ENCODE measurements around the gene ARCN1.
"Not testable (repeated sequence)": the region's sequence is repeated elsewhere in the genome, so short reads cannot be mapped to it uniquely, and the experiment has no call there.

The ARCN1 gene

DNA sequence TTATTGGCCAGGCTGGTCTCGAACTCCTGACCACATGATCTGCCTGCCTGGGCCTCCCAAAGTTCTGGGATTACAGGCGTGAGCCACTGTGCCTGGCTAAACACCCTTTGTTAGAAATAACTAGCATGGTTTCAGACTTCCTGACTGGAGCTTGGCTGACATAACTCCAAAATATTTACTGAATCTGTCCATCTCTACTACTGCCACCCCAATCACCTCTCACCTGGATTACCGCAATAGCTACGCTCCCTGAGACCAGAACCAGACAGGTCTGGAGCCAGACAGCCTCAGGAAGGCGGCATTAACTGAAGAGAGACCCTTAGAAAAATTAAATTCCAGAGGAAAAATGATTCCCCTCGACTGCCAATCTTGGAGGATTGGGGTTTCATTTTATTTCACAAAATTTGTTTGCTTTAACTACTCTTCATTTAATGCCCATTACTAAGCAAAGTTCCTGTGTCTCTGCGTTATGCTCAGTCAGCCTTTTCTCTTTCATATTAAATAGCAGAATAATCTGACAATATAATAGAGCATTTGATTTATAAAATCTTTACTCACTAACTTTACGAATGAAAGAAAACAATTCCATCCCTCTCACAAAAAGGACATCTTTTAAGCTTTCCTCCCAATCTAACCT is 28.1 kb upstream of the ARCN1 start:
- DNase-seq (ENCODE audit: low read depth in 2 of 2), result no peak

DNA sequence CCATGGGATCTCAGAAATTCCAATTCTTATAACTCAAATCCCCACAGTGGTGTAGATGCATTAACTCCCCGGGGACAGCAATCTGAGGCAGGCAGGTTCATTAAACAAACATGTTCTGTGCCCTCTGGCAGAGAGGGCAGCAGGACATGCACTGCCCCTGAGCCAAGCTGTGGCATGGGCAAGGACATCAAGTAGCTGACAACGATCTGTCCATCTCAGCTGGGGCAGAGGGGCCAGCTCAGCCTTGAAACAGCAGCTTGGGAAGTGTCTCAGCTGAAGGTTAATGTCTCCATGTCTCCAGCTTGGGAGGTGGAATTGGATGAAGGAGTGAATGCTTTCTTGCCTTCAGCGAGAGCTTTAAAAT is 27.6 kb upstream of the ARCN1 start:
- no peak for DNase-seq (ENCODE audit: low read depth in 2 of 2)

DNA sequence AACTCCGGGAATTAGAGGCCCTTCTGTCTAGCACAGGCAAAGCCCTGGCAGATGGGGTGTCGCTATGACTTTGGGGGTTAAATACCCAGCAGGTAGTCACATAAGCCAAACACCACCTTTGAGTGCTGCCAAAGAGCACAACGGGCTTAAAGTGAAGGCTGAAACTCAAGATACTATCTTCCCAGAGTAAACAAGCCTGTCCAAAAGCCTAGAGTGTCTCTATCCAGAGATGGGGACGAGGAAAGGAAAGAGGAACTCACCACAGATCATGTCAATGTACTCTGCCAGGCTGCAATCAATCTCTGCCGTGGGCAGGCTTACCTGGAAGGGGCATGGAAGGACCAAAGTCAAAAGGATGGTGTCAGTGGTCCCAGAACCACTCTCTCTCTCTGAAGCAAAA is 26.7 kb upstream of the ARCN1 start:
- no peak for DNase-seq (ENCODE audit: low read depth in 2 of 2)

DNA sequence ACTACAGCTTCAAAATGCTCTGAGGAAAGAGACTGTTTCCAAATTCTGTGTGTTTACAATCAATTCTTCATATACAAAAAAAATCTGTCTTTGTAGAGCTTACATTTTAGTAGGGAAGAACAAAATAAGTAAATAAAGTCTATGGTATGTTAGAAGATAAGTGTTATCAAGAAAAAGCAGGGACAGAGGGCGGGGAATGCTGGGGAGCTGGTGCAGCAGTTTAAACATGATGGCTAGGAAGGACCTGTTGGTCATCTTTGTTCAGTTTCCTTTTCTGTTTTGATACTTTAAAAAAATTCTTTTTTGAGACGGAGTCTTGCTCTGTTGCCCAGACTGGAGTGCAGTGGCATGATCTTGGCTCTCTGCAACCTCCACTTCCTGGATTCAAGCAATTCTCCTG is 25.1 kb upstream of the ARCN1 start:
- no peak for DNase-seq (ENCODE audit: low read depth in 2 of 2)

DNA sequence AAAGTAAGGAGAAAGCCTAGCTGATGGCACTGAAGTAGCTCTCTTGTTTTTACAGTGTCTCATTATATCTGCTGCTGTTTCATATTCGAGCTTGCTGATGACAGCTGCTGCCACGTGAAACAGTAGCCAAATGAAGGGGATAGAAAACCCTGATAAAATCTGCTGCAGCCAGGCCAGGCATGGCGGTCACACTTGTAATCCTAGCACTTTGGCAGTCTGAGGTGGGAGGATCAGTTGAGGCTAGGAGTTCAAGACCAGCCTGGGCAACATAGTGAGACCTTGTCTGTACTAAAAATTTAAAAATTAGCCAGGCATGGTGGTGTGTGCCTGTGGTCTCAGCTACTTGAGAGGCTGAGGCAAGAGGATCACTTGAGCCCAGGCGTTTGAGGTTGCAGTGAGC is 19.9 kb upstream of the ARCN1 start:
- no peak for DNase-seq (ENCODE audit: low read depth in 2 of 2)

DNA sequence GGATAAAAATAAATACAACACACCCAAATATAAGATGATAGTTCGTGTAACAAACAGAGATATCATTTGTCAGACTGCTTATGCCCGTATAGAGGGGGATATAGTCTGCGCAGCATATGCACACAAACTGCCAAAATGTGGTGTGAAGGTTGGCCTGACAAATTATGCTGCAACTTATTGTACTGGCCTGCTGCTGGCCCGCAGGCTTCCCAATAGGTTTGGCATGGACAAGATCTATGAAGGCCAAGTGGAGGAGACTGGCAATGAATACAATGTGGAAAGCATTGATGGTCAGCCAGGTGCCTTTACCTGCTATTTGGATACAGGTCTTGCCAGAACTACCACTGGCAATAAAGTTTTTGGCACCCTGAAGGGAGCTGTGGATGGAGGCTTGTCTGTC is 11.4 kb upstream of the ARCN1 start:
- DNase-seq (ENCODE audit: low read depth in 2 of 2), result no peak

DNA sequence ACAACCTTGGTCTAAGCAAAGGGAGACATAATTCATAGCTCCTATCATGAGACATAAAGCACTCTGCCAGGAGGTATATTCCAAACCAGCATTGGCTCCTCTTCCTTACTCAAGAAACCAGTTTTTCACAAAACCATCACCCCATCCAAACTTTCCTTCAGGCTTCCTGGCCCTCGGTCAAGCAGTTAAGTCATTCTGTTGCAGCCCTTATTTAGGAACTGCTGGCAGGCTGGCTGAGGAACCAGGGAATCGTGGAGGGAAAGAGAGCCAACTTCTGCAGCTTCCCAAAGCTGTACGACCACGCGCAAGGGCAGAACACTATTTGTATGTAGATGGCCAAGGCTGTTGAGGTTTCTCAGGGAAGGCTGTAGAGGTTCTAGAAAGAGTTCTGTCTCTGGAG is 7.2 kb upstream of the ARCN1 start:
- no peak for DNase-seq (ENCODE audit: low read depth in 2 of 2)

DNA sequence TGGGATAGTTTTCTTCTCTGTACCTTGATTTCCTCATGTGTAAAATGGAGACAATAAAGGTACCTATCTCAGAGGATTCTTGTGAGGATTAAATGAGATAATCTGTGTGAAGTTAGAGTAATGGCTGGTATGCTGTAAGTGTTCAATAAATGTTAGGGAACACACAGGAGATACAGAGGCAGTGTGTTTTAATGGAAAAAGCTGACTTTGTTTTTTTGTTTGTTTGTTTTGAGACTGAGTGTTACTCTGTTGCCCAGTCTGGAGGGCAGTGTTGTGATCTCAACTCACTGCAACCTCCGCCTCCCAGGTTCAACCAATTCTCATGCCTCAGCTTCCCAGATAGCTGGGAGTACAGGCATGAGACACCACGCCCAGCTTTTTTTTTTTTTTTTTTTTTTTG is 2.5 kb upstream of the ARCN1 start:
- no peak for DNase-seq (ENCODE audit: low read depth in 2 of 2)

DNA sequence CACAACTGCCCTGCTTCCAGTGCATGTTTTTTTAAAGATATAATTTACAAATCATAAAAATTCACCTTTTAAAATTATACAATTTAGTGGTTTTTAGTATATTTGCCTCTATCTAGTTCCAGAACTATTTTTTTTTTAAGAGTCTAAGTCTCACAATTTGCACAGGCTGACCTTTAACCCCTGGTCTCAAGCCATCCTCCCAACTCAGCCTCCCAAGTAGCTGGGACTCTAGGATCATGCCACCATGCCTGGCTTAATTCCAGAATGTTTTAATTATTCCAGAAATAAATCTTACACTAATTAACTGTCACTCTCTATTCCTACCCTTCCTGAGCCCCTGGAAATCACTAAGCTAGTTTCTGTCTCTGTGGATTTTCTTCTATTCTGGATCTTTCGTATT is 1.4 kb upstream of the ARCN1 start:
- DNase-seq (ENCODE audit: low read depth in 2 of 2), result no peak

DNA sequence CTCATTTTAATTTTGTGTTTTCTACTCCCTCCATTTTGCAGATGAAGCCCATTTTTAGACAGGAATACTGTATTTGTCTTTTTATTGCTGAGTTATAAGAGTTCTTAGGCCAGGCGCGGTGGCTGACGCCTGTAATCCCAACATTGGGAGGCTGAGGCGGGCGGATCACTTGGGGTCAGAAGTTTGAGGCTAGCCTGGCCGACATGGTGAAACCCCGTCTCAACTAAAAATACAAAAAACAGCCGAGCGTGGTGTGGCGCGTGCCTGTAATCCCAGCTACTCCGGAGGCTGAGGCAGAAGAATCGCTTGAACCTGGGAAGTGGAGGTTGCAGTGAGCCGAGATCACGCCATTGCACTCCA is 528 bp upstream of the ARCN1 start:
- DNase-seq (ENCODE audit: low read depth in 2 of 2), result not testable (repeated sequence)

DNA sequence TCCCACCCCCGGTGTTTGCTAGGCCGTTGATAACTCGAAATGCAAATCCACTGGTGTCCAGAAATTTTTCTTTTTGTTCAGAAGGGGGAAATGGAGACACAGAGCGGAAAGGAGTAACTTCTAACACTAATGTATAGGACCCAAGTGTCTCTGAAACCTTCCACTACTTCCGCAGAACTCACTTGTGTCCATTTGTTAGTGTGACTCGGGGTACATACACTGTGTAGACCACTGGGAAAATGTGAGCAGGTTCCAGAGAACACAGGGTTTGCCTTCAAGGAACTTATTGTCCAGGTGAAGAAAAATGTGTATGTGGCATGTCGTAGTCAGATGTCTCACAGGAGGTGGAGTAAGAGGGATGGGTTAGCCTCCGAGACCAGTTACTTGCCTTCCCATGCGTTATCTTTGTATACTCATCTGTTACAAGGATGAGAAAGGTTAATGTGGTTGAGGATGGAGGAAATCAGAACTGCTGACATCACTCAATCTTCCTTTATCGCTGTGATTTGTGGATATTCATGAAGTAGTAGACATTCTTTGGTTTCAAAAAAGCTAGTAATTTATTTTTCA is 857 bp downstream of the ARCN1 start:
- no peak for DNase-seq (ENCODE audit: low read depth in 2 of 2)

DNA sequence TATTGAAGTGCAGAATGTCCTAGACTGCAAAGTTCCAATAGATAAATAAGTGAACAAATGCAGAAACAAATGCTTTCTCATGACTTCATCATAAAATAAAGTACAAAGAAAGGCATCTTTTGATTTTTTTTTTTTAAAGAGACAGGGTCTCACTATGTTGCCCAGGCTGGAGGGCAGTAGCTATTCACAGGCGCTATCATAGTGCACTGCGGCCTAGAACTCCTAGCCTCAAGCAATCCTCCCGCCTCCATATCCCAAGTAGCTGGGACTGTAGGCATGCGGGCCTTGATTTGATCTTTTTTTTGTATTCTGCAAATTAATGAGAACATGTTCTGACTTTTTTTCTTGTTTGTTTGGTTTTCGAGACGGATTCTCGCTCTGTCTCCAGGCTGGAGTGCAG is 2.4 kb downstream of the ARCN1 start:
- no peak for DNase-seq (ENCODE audit: low read depth in 2 of 2)

DNA sequence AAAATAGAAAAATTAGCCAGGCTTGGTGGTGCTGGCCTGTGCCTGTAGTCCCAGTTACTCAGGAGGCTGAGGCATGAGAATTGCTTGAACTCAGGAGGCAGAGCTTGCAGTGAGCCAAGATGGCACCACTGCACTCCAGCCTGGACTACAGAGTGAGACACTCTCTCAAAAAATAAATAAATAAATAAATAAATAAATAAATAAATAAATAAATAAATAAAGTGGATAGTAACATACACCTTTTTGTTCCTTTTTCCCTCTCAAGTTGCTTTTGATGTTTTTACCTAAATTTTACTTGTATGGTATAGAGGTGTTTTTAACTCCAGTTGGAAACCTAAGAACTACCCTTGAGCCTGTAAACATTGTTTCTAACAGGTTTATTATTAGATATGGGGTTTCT is 5.8 kb downstream of the ARCN1 start:
- not testable (repeated sequence) for DNase-seq (ENCODE audit: low read depth in 2 of 2)

DNA sequence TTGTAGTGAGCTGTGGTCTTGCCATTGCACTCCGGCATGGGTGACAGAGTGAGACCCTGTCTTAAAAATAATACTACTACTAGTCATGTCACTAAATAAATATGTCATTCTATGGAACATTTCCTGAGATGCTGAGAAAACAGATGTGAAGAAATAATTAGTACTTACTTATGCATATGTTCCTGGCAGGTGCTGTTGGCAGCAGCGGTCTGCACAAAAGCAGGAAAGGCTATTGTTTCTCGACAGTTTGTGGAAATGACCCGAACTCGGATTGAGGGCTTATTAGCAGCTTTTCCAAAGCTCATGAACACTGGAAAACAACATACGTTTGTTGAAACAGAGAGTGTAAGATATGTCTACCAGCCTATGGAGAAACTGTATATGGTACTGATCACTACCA is 8.8 kb downstream of the ARCN1 start:
- no peak for DNase-seq (ENCODE audit: low read depth in 2 of 2)

DNA sequence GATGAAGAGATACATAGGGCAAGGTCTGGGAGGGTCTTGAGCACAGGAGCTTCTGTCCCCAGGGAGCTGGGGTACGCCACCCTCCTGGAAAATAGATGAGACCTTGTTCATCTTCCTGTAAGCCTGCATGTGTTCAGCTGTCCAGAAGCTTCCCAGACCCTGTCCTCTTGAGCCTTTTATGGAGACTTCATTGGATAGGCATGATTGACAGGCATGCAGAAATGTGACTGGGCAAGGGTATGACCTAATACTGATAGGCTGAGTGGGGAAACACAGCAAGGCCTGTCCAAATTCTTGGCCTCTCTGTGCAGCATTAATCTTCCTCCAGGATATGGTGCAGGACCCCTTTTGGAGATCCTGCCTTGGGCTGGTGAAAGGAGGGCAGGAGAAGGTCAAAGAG is 15.7 kb downstream of the ARCN1 start:
- DNase-seq (ENCODE audit: low read depth in 2 of 2), result no peak

DNA sequence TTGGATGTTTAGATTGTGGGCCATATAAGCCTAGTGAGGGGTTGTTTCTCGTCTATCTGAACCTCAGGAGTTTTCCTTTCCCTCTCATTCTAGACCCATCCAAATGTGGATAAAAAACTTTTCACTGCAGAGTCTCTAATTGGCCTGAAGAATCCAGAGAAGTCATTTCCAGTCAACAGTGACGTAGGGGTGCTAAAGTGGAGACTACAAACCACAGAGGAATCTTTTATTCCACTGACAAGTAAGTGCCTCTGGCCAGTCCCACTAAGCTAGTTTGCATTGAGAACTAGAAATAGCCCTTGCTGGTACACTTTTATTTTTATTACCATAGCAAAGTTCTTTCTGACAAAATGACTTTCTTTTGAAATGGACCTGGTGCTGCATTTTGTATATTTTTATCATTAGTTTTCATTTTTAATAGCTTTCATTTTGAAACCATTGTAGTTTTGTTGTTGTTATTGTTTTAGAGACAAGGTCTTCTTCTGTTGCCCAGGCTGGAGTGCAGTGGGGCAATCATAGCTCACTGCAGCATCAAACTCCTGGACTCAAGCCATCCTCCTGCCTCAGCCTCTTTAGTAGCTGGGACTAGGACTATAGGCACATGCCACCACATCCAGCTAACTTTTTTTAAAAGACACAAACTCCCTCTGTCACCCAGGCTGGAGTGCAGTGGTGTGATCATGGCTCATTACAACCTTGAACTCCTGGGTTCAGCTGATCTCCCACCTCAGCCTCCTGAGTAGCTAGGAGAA is 20.6 kb downstream of the ARCN1 start:
- DNase-seq (ENCODE audit: low read depth in 2 of 2), result no peak

DNA sequence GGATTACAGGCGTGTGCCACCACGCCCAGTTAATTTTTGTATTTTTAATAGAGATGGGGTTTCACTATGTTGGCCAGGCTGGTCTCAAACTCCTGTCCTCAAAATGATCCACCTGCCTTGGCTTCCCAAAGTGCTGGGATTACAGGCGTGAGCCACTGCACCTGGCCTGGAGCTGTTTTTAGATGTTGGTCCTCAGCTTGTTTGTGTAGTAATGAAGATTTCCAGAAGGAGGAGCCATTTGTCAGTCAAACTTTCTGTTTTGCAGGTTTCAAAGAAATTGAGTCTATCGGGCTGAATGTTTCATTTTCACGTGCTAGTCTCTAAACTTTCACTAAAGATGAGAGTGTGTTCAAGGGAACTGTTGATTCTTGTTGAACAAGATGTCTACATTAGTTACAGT is 22.8 kb downstream of the ARCN1 start:
- DNase-seq (ENCODE audit: low read depth in 2 of 2), result not testable (repeated sequence)

DNA sequence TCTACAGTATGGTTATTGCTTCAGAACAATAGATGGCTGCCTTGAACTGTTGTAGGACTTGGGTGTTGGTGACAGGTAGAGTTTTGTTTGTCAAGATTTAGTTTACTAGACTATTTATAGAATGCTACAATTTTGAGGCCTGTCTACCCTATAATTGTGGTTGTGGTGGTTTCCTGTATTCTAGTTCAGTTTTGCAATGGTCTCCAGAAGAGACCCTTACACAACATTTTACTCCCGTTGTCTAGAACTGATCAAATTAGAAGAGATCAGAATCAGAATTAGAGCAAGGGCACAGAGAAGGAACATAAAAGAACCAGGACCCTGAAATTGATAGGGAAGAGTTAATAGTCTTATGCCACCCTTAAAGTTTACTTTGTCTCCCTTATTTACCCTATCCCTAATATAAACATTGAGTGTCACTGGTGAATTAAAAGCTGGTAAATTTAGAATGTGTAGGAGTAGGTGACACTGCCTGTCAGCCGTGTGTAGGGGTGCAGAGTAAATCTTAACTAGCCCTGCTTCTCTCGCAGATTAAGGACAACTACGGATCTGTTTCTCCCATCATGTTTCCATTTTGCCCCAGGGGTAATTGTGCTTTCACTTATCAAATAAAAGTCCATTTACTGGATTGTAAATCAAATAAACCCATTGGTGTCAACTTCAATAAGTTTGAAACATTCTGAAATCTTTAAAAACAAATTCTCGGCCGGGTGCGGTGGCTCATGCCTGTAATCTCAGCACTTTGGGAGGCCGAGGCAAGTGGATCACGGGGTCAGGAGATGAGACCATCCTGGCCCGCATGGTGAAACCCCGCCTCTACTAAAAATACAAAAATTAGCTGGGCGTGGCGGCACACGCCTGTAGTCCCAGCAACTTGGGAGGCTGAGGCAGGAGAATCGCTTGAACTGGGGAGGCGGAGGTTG is 24.3 kb downstream of the ARCN1 start:
- DNase-seq (ENCODE audit: low read depth in 2 of 2), result no peak

DNA sequence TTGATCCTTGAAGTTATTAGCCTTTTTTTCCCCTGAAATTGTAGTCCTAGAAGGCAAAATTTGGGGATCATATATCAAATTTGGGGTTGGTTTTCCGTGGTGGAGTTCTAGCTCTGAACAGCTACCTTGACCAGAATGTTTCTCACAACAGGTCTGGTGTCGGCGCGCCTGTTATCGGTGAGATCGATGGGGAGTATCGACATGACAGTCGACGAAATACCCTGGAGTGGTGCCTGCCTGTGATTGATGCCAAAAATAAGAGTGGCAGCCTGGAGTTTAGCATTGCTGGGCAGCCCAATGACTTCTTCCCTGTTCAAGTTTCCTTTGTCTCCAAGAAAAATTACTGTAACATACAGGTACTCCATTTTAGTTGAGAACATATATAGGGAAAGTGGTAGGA is 25.3 kb downstream of the ARCN1 start:
- DNase-seq (ENCODE audit: low read depth in 2 of 2), result no peak

DNA sequence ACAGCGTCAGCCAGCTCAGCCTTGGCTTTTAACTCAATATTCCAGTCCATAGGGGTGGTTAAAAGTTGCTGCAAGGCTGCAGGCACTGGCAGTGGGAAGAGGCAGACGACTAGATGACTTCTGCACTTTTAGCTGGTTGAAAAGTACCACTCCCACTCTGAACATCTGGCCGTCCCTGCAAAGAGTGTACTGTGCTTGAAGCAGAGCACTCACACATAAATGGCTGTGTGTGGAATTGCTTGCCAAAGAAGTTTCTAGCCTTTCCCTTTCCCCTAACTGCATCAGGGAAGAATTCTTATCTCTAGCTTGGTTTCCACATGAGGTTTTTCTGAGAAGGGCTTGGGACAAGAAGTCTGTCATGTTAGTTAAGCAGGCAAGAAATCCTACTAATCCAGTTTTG is 30.1 kb downstream of the ARCN1 start:
- no peak for DNase-seq (ENCODE audit: low read depth in 2 of 2)

DNA sequence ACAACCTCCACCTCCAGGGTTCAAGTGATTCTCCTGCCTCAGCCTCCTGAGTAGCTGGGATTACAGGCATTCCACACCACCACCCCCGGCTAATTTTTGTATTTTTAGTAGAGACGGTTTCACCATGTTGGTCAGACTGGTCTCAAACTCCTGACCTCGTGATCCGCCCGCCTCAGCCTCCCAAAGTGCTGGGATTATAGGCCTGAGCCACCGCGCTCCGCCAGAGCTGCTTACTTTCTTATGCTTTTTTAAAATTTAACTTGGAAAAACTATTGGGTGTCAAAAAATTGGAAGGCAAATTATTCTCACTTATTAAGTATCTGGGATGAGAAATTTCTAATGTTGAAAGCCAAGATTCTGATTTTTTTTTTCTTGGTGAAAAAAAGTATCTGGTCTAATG is 31.5 kb downstream of the ARCN1 start:
- not testable (repeated sequence) for DNase-seq (ENCODE audit: low read depth in 2 of 2)

DNA sequence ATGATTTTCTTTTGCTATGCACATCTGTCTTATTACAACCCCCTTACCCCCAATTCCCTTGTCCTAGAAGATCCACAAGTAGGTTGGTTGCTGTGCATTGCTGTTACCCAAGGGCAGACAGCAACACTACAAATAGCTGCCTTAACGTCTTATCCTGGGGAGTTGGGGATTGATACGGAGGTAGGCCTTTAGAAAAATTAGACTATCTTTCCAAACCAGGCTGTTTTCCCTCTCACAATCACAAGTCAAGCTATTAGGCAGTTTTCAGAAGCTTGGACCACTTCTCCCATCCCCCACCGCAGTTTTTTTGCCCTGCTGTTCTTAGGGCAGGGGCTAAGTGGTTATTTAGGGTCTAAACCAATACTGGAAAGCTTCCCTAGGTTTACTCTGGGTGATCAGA is 32.4 kb downstream of the ARCN1 start:
- DNase-seq (ENCODE audit: low read depth in 2 of 2), result no peak
